Measurements from ENCODE around the gene CIAO1.

DNA sequence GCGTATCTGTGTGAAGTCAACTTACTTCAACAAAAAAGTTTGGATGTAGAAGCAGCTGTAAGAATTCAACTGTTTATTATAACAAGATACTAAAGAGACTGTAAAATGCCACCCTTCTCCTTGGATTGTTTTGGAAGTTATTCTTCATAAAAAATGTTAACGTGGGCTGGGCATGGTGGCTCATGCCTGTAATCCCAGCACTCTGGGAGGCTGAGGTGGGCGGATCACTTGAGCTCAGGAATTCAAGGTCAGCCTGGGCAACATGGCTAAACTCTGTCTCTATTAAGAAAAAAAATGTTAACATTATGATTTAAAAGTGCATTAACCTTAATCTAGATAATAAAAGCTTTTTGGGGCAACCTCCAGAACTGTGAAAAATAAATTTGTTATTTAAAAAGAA, 7.7 kb downstream of the CIAO1 start:
- no peak for TF ChIP-seq CEBPB (IDR thresholded peaks at IDR 0.05)
- no peak for TF ChIP-seq TEAD4 (IDR thresholded peaks at IDR 0.05)
- TF ChIP-seq, protein P1, sequence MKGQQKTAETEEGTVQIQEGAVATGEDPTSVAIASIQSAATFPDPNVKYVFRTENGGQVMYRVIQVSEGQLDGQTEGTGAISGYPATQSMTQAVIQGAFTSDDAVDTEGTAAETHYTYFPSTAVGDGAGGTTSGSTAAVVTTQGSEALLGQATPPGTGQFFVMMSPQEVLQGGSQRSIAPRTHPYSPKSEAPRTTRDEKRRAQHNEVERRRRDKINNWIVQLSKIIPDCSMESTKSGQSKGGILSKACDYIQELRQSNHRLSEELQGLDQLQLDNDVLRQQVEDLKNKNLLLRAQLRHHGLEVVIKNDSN (IDR thresholded peaks at IDR 0.05) = no peak
- TF ChIP-seq EP300 (IDR thresholded peaks at IDR 0.05; ENCODE audit: borderline replicate concordance) = no peak
- no peak for TF ChIP-seq NFIC (IDR thresholded peaks at IDR 0.05)
- TF ChIP-seq YY1 (IDR thresholded peaks at IDR 0.05; ENCODE audit: low read depth) = no peak
- no peak for TF ChIP-seq EGR1 (IDR thresholded peaks at IDR 0.05)
- TF ChIP-seq, protein P2, sequence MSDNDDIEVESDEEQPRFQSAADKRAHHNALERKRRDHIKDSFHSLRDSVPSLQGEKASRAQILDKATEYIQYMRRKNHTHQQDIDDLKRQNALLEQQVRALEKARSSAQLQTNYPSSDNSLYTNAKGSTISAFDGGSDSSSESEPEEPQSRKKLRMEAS (IDR thresholded peaks at IDR 0.05) = no peak
- no peak for TF ChIP-seq TCF12 (IDR thresholded peaks at IDR 0.05; ENCODE audit: low read depth)
- no peak for TF ChIP-seq CREB1 (IDR thresholded peaks at IDR 0.05; ENCODE audit: low read depth)

Measured in Ishikawa (cell line).